Erythroblast (primary cell): Measurements from ENCODE around the gene CD48.

ENCODE experiments used
- DNase-seq, 2 experiments: peaks; one replicate each; lab custom pipeline; 2025; lab: John Stamatoyannopoulos, UW
- GATA1 ChIP-seq: IDR thresholded peaks from 2 replicates; pipeline ENCODE4 v1.6.1; 2011; ENCODE audit warnings: low read depth, mild to moderate bottlenecking, control low read depth, low read length, moderate library complexity
- POLR2A ChIP-seq: IDR thresholded peaks from 2 replicates; pipeline ENCODE4 v1.6.1; 2011; ENCODE audit warnings: mild to moderate bottlenecking, low read length

Gene CD48

GRCh38 chr1:160638540-160638857 is 73.1 kb downstream of the CD48 start:
- TF ChIP-seq GATA1: no peak
- no peak for TF ChIP-seq POLR2A
- DNase-seq: no peak

- TF ChIP-seq POLR2A (no peak), GATA1 (no peak)
- no peak for DNase-seq
These were observed 73.6 kb downstream of the CD48 start for GRCh38 chr1:160637821-160638539.

- DNase-seq: no peak
- TF ChIP-seq POLR2A: no peak
These were observed 74.6 kb downstream of the CD48 start for GRCh38 chr1:160637065-160637464.

GRCh38 chr1:160636547-160636946 is 75.1 kb downstream of the CD48 start:
- TF ChIP-seq POLR2A: no peak
- TF ChIP-seq GATA1: no peak
- DNase-seq: no peak

- DNase-seq: no peak
- TF ChIP-seq GATA1: no peak
- TF ChIP-seq POLR2A: no peak
These were observed 75.5 kb downstream of the CD48 start for GRCh38 chr1:160636076-160636475.

GRCh38 chr1:160634543-160635491 is 76.8 kb downstream of the CD48 start:
- TF ChIP-seq POLR2A: no peak
- no peak for TF ChIP-seq GATA1
- DNase-seq: no peak

- no peak for DNase-seq
- TF ChIP-seq POLR2A (no peak), GATA1 (no peak)
These were observed 78.2 kb downstream of the CD48 start for GRCh38 chr1:160633330-160633903.

GRCh38 chr1:160631983-160632625 is 79.5 kb downstream of the CD48 start:
- TF ChIP-seq GATA1 (no peak), POLR2A (no peak)
- DNase-seq: no peak

- DNase-seq: no peak
- TF ChIP-seq POLR2A (no peak), GATA1 (no peak)
These were observed 80.8 kb downstream of the CD48 start for GRCh38 chr1:160630523-160631451.

- TF ChIP-seq GATA1: no peak
- TF ChIP-seq POLR2A: no peak
- DNase-seq: no peak
These were observed 82.1 kb downstream of the CD48 start for GRCh38 chr1:160629286-160630210.

GRCh38 chr1:160628799-160629263 is 82.8 kb downstream of the CD48 start:
- DNase-seq: no peak
- TF ChIP-seq POLR2A (no peak), GATA1 (no peak)
